IPS-20b (cell line): Measurements from ENCODE around the gene ANO1.

Experiments
- H3K27ac ChIP-seq: one replicate; pipeline ENCODE4 v1.5.1; 2013; ENCODE audit warnings: low read length
- H3K27me3 ChIP-seq: 2 replicates; pipeline ENCODE4 v1.6.1; 2013; ENCODE audit warnings: mild to moderate bottlenecking, low read length, inconsistent platforms; ENCODE audit not compliant: insufficient read depth
- H3K36me3 ChIP-seq: 2 replicates; pipeline ENCODE4 v1.6.1; 2013; ENCODE audit warnings: low read depth, mild to moderate bottlenecking, inconsistent platforms, low read length, moderate library complexity; ENCODE audit not compliant: insufficient read depth
- H3K4me1 ChIP-seq: 2 replicates; pipeline ENCODE4 v1.6.1; 2013; ENCODE audit warnings: mild to moderate bottlenecking, control low read depth, inconsistent platforms, low read length, moderate library complexity; ENCODE audit not compliant: insufficient read depth
- H3K4me3 ChIP-seq: 2 replicates; pipeline ENCODE4 v1.5.1; 2013; ENCODE audit warnings: mild to moderate bottlenecking, low read length, inconsistent platforms
- H3K9ac ChIP-seq: 2 replicates; pipeline ENCODE4 v1.6.1; 2013; ENCODE audit warnings: low read depth, mild to moderate bottlenecking, inconsistent platforms, low read length, moderate library complexity
- H3K9me3 ChIP-seq: 2 replicates; pipeline ENCODE4 v1.6.1; 2013; ENCODE audit warnings: mild to moderate bottlenecking, low read depth, low read length, inconsistent platforms; ENCODE audit not compliant: insufficient read depth

Gene ANO1

GRCh38 chr11:70088735-70089250 lies 10.7 kb downstream of the ANO1 start:
- Histone ChIP-seq H3K4me3 (no peak overlapping the region), H3K27me3 (no peaks in the 10 kb centered on the region; the same call in 1 of the 2 replicates), H3K36me3 (no peaks in the 10 kb centered on the region), H3K27ac (no peak overlapping the region), H3K9ac (no peak overlapping the region), H3K4me1 (no peaks in the 10 kb centered on the region; the same call in 1 of the 2 replicates), H3K9me3 (no peaks in the 10 kb centered on the region)

- no peaks in the 10 kb centered on the region; the same call in 1 of the 2 replicates for H3K27me3 ChIP-seq
- no peak overlapping the region for H3K9ac ChIP-seq
- H3K9me3 ChIP-seq, result no peaks in the 10 kb centered on the region
- no peaks in the 10 kb centered on the region; the same call in 1 of the 2 replicates for H3K4me1 ChIP-seq
- H3K4me3 ChIP-seq, result no peak overlapping the region
- H3K36me3 ChIP-seq, result no peaks in the 10 kb centered on the region
- no peak overlapping the region for H3K27ac ChIP-seq
These were observed 11.5 kb downstream of the ANO1 start for GRCh38 chr11:70089631-70090030.

DNA sequence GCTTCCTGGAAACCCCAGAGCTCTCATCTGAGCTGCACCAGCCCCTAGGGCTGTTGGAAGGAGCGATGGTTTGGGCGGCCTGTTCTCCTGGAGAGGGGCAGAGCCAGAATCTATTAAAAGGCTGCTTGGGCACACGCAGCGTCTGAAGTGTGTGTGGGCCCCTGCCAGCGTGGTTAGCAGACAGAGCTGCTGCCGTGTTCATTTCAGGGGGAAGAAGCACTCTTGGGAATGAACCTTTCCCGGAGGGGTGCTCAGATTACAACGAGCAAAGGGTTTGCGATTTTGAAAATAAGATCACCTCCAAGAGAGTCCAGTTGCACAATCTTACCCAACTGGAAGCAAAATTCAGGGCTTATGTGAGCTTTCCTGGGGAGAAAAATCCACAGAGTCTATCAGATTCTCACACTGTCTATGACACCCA lies 12.9 kb downstream of the ANO1 start:
- Histone ChIP-seq H3K36me3 (no peaks in the 10 kb centered on the region), H3K9me3 (no peaks in the 10 kb centered on the region), H3K9ac (no peak overlapping the region), H3K27me3 (no peaks in the 10 kb centered on the region; the same call in 1 of the 2 replicates), H3K4me1 (no peaks in the 10 kb centered on the region; the same call in 1 of the 2 replicates), H3K4me3 (no peak overlapping the region), H3K27ac (no peak overlapping the region)

GRCh38 chr11:70091638-70092037 lies 13.5 kb downstream of the ANO1 start:
- Histone ChIP-seq H3K9ac (no peak overlapping the region), H3K4me1 (no peaks in the 10 kb centered on the region; the same call in 1 of the 2 replicates), H3K36me3 (no peaks in the 10 kb centered on the region), H3K4me3 (no peak overlapping the region), H3K9me3 (no peaks in the 10 kb centered on the region), H3K27me3 (no peaks in the 10 kb centered on the region; the same call in 1 of the 2 replicates), H3K27ac (no peak overlapping the region)

DNA sequence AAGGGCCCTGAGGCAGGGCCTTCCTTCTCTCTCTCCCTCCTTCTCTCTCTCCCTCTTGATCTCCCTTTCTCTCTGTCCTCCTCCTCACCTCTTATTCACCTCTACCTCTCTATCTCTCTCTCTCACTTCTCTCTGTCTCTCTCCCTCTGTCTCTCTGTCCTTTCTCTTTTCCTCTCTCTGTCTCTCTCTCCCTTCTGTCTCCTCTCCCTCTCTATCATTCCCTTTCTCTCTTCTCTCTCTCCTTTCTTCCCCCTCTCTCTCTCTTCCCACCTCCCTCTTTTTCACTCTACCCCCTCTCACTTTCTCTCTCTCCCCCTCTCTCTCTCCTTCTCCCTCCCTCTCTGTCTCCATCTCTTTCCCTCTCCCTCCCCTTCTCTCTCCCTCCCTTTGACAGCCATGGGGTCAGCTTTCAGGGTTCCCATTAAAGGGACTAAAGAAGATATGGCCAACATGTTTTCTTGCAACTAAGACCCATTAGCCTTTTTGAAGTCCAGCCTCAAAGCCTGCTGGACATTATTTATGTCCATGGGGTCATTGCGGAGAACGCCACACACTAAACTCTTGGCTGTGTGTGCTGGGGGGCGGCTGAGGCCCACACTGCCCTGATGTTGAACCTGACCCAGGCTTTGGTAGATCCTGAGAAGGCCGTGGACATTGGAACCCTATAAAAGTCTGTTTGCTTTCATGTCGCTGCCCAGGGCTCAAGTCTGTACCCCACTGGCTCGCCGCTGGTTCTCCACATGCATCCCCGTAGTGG lies 15.0 kb downstream of the ANO1 start:
- H3K9me3 ChIP-seq, result no peaks in the 10 kb centered on the region
- no peaks in the 10 kb centered on the region for H3K36me3 ChIP-seq
- H3K4me1 ChIP-seq, result no peaks in the 10 kb centered on the region; the same call in 1 of the 2 replicates
- H3K4me3 ChIP-seq, result no peak overlapping the region
- no peak overlapping the region for H3K9ac ChIP-seq
- no peak overlapping the region for H3K27ac ChIP-seq
- H3K27me3 ChIP-seq, result no peaks in the 10 kb centered on the region; the same call in 1 of the 2 replicates

- Histone ChIP-seq H3K4me1 (no peaks in the 10 kb centered on the region), H3K9me3 (no peaks in the 10 kb centered on the region), H3K36me3 (no peaks in the 10 kb centered on the region), H3K4me3 (no peak overlapping the region), H3K9ac (no peak overlapping the region), H3K27me3 (no peaks in the 10 kb centered on the region), H3K27ac (no peak overlapping the region)
These were observed 17.6 kb downstream of the ANO1 start for GRCh38 chr11:70095541-70096252.

DNA sequence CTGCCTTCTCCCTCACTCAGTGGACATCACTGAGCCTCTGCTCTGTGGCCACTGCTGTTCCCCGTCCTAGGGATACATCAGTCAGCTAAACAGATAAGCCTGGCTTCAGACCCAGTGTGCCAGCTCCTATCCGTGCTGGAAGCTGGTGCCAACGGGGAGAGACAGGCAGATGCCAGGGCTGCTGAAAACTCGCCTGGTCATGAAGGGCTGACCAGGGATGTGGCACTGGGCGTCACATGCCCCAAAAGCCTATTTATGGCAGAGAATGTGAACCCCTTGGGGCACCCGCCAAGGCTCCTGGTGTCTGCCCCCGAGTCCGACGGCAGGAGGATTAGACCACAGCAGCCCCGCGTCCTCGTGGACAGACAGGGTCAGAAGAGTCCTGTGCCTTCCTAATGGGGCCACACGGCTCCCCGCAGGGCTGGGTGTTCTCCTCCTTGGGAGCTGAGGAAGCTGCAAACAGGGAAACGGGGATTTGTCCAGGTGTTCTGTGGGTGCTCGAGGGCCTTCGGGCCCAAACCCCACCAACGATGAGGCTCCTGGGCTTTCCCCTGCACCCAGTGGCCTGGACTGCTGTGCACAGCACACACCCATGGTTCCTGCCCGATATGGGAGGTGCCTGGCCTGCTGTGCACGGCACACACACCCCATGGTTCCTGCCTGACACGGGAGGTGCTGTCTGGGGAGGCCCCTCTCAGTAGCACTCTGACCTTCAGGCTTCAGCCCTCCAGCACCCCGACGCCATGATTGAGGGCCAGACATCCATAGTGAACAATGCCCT lies 19.9 kb downstream of the ANO1 start:
- Histone ChIP-seq H3K9me3 (no peaks in the 10 kb centered on the region), H3K27ac (no peak overlapping the region), H3K4me1 (no peaks in the 10 kb centered on the region), H3K9ac (no peak overlapping the region), H3K36me3 (no peaks in the 10 kb centered on the region), H3K4me3 (no peak overlapping the region), H3K27me3 (no peaks in the 10 kb centered on the region)

GRCh38 chr11:70098936-70099335 lies 20.8 kb downstream of the ANO1 start:
- no peaks in the 10 kb centered on the region for H3K4me1 ChIP-seq
- no peaks in the 10 kb centered on the region for H3K27me3 ChIP-seq
- no peak overlapping the region for H3K4me3 ChIP-seq
- H3K9ac ChIP-seq, result no peak overlapping the region
- H3K36me3 ChIP-seq, result no peaks in the 10 kb centered on the region
- no peak overlapping the region for H3K27ac ChIP-seq
- no peaks in the 10 kb centered on the region for H3K9me3 ChIP-seq

GRCh38 chr11:70099578-70100279 lies 21.6 kb downstream of the ANO1 start:
- Histone ChIP-seq H3K36me3 (no peaks in the 10 kb centered on the region), H3K27me3 (no peaks in the 10 kb centered on the region), H3K9me3 (no peaks in the 10 kb centered on the region), H3K4me3 (no peak overlapping the region), H3K9ac (no peak overlapping the region), H3K4me1 (no peaks in the 10 kb centered on the region), H3K27ac (no peak overlapping the region)

GRCh38 chr11:70100280-70100603 lies 22.1 kb downstream of the ANO1 start:
- Histone ChIP-seq H3K4me1 (no peaks in the 10 kb centered on the region), H3K27ac (no peak overlapping the region), H3K27me3 (no peaks in the 10 kb centered on the region), H3K9me3 (no peaks in the 10 kb centered on the region), H3K36me3 (no peaks in the 10 kb centered on the region), H3K9ac (no peak overlapping the region), H3K4me3 (no peak overlapping the region)

DNA sequence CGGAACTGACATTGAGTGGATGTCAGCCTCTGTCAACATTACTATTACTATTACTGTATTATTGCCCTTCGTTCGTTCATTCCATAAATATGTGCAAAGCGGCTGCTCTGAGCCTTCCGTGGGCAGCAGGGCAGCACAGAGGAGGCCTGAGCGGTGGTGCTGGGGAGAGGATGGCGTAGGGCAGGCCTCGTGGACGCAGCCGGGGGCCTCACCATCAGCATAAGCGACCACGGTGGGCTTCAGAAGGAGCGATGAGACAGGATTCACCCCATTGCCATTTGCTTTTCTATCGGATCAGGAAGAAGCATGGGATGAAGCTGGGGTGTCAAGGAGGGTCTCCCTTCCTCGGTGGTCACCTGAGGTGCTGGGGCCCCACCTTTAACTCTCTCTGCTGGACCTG lies 22.7 kb downstream of the ANO1 start:
- Histone ChIP-seq H3K4me3 (no peak overlapping the region), H3K4me1 (no peaks in the 10 kb centered on the region), H3K9ac (no peak overlapping the region), H3K9me3 (no peaks in the 10 kb centered on the region), H3K27me3 (no peaks in the 10 kb centered on the region), H3K36me3 (no peaks in the 10 kb centered on the region), H3K27ac (no peak overlapping the region)
